GM21723 (cell line): ENCODE results near the gene VTA1.
"Not testable (repeated sequence)": the region's sequence is repeated elsewhere in the genome, so short reads cannot be mapped to it uniquely, and the experiment has no call there.

Experiments used
- ATAC-seq: cut with Tn5 transposase; IDR thresholded peaks from one replicate; pipeline ENCODE4 v1.9.1; 2021; ENCODE audit warnings: mild to moderate bottlenecking, moderate library complexity; ENCODE audit not compliant: unreplicated experiment

Gene VTA1

GRCh38 chr6:142223938-142224337, 76.9 kb downstream of the VTA1 start:
- ATAC-seq = no peak

GRCh38 chr6:142225115-142225514, 78.1 kb downstream of the VTA1 start:
- no peak for ATAC-seq

GRCh38 chr6:142225552-142225951, 78.5 kb downstream of the VTA1 start:
- ATAC-seq = no peak

GRCh38 chr6:142226731-142227130, 79.7 kb downstream of the VTA1 start:
- no peak for ATAC-seq

- not testable (repeated sequence) for ATAC-seq
Observed at GRCh38 chr6:142229518-142230270, 82.6 kb downstream of the VTA1 start.

GRCh38 chr6:142232206-142233044, 85.4 kb downstream of the VTA1 start:
- peak; percentile 81 for ATAC-seq

- no peak for ATAC-seq
Observed at GRCh38 chr6:142233945-142234682, 87.1 kb downstream of the VTA1 start.

- no peak for ATAC-seq
Observed at GRCh38 chr6:142235272-142235671, 88.2 kb downstream of the VTA1 start.

GRCh38 chr6:142235791-142236190, 88.7 kb downstream of the VTA1 start:
- ATAC-seq = no peak

- no peak for ATAC-seq
Observed at GRCh38 chr6:142236691-142237090, 89.6 kb downstream of the VTA1 start.

GRCh38 chr6:142238881-142239280, 91.8 kb downstream of the VTA1 start:
- ATAC-seq = no peak

- ATAC-seq = no peak
Observed at GRCh38 chr6:142240179-142240578, 93.1 kb downstream of the VTA1 start.

- no peak for ATAC-seq
Observed at GRCh38 chr6:142241061-142241460, 94.0 kb downstream of the VTA1 start.

- ATAC-seq = no peak
Observed at GRCh38 chr6:142242269-142242668, 95.2 kb downstream of the VTA1 start.

- ATAC-seq = peak; percentile 65
Observed at GRCh38 chr6:142246960-142247359, 99.9 kb downstream of the VTA1 start.

- no peak for ATAC-seq
Observed at GRCh38 chr6:142249266-142249665, 102.2 kb downstream of the VTA1 start.

- no peak for ATAC-seq
Observed at GRCh38 chr6:142251930-142252445, 104.9 kb downstream of the VTA1 start.

- ATAC-seq = no peak
Observed at GRCh38 chr6:142254513-142254912, 107.5 kb downstream of the VTA1 start.

- no peak for ATAC-seq
Observed at GRCh38 chr6:142255785-142256184, 108.7 kb downstream of the VTA1 start.

- no peak for ATAC-seq
Observed at GRCh38 chr6:142258305-142258704, 111.2 kb downstream of the VTA1 start.

GRCh38 chr6:142258757-142259156, 111.7 kb downstream of the VTA1 start:
- no peak for ATAC-seq
